Omental fat pad (tissue), 4 donors: ENCODE measurements around the gene CPED1. TPM values are rescaled to one million over a fixed set of nuclear protein-coding genes. Genes with fewer than 3 reads are reported as not detected.
"Not testable (repeated sequence)": the region's sequence is repeated elsewhere in the genome, so short reads cannot be mapped to it uniquely, and the experiment has no call there.

Experiments used
- ATAC-seq: fragments of 150-250 bp; one replicate; pipeline ENCODE4 v1.9.1; 2016; ENCODE audit warnings: mild to moderate bottlenecking, moderate library complexity; ENCODE audit not compliant: low FRiP score
- DNase-seq: peaks from one replicate; pipeline ENCODE4 v3.0.0-alpha.2; 2019; ENCODE audit warnings: low spot score
- CTCF ChIP-seq, 3 donors: fragments of 450-650 bp; IDR thresholded peaks; one replicate each; pipeline ENCODE4 v1.5.1; 2016 to 2017; ENCODE audit warnings: antibody characterized with exemption in 3 of 3, mild to moderate bottlenecking in 3 of 3, moderate library complexity in 2 of 3
- total RNA-seq, 4 donors: library from RNA; depleted of rRNA; stranded (reverse); fragments of >200 nt; gene quantifications; one replicate each; pipeline ENCODE4 v1.1.0, GENCODE V29; 2016

CPED1 gene
- total RNA-seq, 4 donors from 2014 or later, result 24.9 to 63.9 (median 40.9) TPM

- DNase-seq (no peak), ATAC-seq (no peak)
- no peak for TF ChIP-seq CTCF (IDR thresholded peaks at IDR 0.05)
Observed at GRCh38 chr7:121205777-121206176, 217.3 kb downstream of the CPED1 start.

- no peak for ATAC-seq
- no peak for TF ChIP-seq CTCF (IDR thresholded peaks at IDR 0.05)
- DNase-seq, result no peak
Observed at GRCh38 chr7:121211253-121211652, 222.7 kb downstream of the CPED1 start.

- no peak for ATAC-seq
- no peak for TF ChIP-seq CTCF (IDR thresholded peaks at IDR 0.05)
- no peak for DNase-seq
Observed at GRCh38 chr7:121212036-121212435, 223.5 kb downstream of the CPED1 start.

- DNase-seq, result no peak
- ATAC-seq, result no peak
- no peak for TF ChIP-seq CTCF (IDR thresholded peaks at IDR 0.05)
Observed at GRCh38 chr7:121214657-121215056, 226.1 kb downstream of the CPED1 start.

- no peak for ATAC-seq
- no peak for TF ChIP-seq CTCF (IDR thresholded peaks at IDR 0.05)
- DNase-seq, result no peak
Observed at GRCh38 chr7:121219026-121219425, 230.5 kb downstream of the CPED1 start.

GRCh38 chr7:121221108-121221507 lies 232.6 kb downstream of the CPED1 start:
- not testable (repeated sequence) for ATAC-seq, DNase-seq

- DNase-seq (no peak), ATAC-seq (no peak)
- no peak for TF ChIP-seq CTCF (IDR thresholded peaks at IDR 0.05)
Observed at GRCh38 chr7:121228779-121229178, 240.3 kb downstream of the CPED1 start.

- DNase-seq, result no peak
- ATAC-seq, result no peak
- no peak for TF ChIP-seq CTCF (IDR thresholded peaks at IDR 0.05)
Observed at GRCh38 chr7:121235201-121235600, 246.7 kb downstream of the CPED1 start.
